HEK293 (cell line): ENCODE data around the gene TTC39C.

Experiments
- CTCF ChIA-PET: fragments of 350-600 bp; formaldehyde crosslinking; extraction: SDS; loops from one replicate; lab custom pipeline; 2021; ENCODE audit warnings: antibody characterized with exemption; lab: Yijun Ruan, JAX
- POLR2A ChIA-PET: fragments of 300-600 bp; formaldehyde crosslinking; extraction: SDS; loops from one replicate; lab custom pipeline; 2020; ENCODE audit warnings: antibody characterized with exemption, inconsistent platforms; lab: Yijun Ruan, JAX
- H3K27ac ChIP-seq: fragments of 200-500 bp; sonication (Bioruptor generic); 2 replicates; pipeline ENCODE4 v1.5.1; 2014; ENCODE audit warnings: low read depth, low read length, control low read depth, inconsistent platforms; ENCODE audit errors: extremely low read depth
- H3K36me3 ChIP-seq, 2 experiments: fragments of 200-500 bp in 1 of 2; sonication (Bioruptor generic) in 1 of 2; 1 replicate in 1 of 2; 2 replicates in 1 of 2; pipeline ENCODE4 v1.5.1; 2014 to 2017; ENCODE audit warnings: inconsistent platforms in 2 of 2, low read length in 2 of 2; ENCODE audit not compliant: control insufficient read depth in 2 of 2, insufficient read depth in 1 of 2
- H3K4me1 ChIP-seq: fragments of 200-500 bp; sonication (Bioruptor generic); 2 replicates; pipeline ENCODE4 v1.5.1; 2014; ENCODE audit warnings: mild to moderate bottlenecking, low read length, inconsistent platforms; ENCODE audit not compliant: control insufficient read depth, insufficient read depth
- H3K4me3 ChIP-seq: 2 replicates; pipeline ENCODE4 v1.5.1; 2011; ENCODE audit warnings: low read depth, mild to moderate bottlenecking, control low read depth, low read length, moderate library complexity
- H3K9me3 ChIP-seq: fragments of 200-500 bp; sonication (Bioruptor generic); 2 replicates; pipeline ENCODE4 v1.5.1; 2014; ENCODE audit warnings: low read depth, low read length, inconsistent platforms; ENCODE audit not compliant: control insufficient read depth, insufficient read depth
- OVOL3 ChIP-seq: fragments of 450-650 bp; formaldehyde crosslinking; IDR thresholded peaks from 2 replicates; pipeline ENCODE4 v1.5.1; 2016; ENCODE audit warnings: missing biosample characterization, missing genetic modification characterization
- SP2 ChIP-seq: fragments of 450-650 bp; formaldehyde crosslinking; IDR thresholded peaks from 2 replicates; pipeline ENCODE4 v1.5.1; 2016; ENCODE audit warnings: missing biosample characterization, missing genetic modification characterization
- SP7 ChIP-seq: fragments of 450-650 bp; formaldehyde crosslinking; IDR thresholded peaks from 2 replicates; pipeline ENCODE4 v1.5.1; 2016; ENCODE audit warnings: missing biosample characterization, missing genetic modification characterization
- TSHZ1 ChIP-seq: fragments of 450-650 bp; formaldehyde crosslinking; IDR thresholded peaks from 2 replicates; pipeline ENCODE4 v1.5.1; 2016; ENCODE audit warnings: missing biosample characterization, missing genetic modification characterization, borderline replicate concordance
- YY1 ChIP-seq: fragments of 450-650 bp; formaldehyde crosslinking; IDR thresholded peaks from 2 replicates; pipeline ENCODE4 v1.5.1; 2018; ENCODE audit warnings: missing biosample characterization, missing genetic modification characterization
- ZBTB8A ChIP-seq: fragments of 450-650 bp; formaldehyde crosslinking; IDR thresholded peaks from 2 replicates; pipeline ENCODE4 v1.5.1; 2016; ENCODE audit warnings: missing biosample characterization, missing genetic modification characterization
- ZIC2 ChIP-seq: fragments of 450-650 bp; formaldehyde crosslinking; IDR thresholded peaks from 2 replicates; pipeline ENCODE4 v1.5.1; 2016; ENCODE audit warnings: missing biosample characterization, missing genetic modification characterization
- ZNF184 ChIP-seq: fragments of 450-650 bp; IDR thresholded peaks from 2 replicates; pipeline ENCODE4 v1.5.1; 2018; ENCODE audit warnings: missing biosample characterization, mild to moderate bottlenecking, missing genetic modification characterization
- ZNF239 ChIP-seq: fragments of 450-650 bp; formaldehyde crosslinking; IDR thresholded peaks from 2 replicates; pipeline ENCODE4 v1.5.1; 2016; ENCODE audit warnings: missing biosample characterization, missing genetic modification characterization
- ZNF335 ChIP-seq: fragments of 450-650 bp; formaldehyde crosslinking; conservative IDR thresholded peaks from 2 replicates; pipeline ENCODE4 v1.5.1; 2016; ENCODE audit warnings: missing biosample characterization, missing genetic modification characterization
- ZNF473 ChIP-seq: fragments of 450-650 bp; formaldehyde crosslinking; IDR thresholded peaks from 2 replicates; pipeline ENCODE4 v1.5.1; 2017; ENCODE audit warnings: missing biosample characterization, missing genetic modification characterization
- ZNF510 ChIP-seq: fragments of 450-650 bp; formaldehyde crosslinking; IDR thresholded peaks from 2 replicates; pipeline ENCODE4 v1.5.1; 2018; ENCODE audit warnings: mild to moderate bottlenecking, missing genetic modification characterization, missing biosample characterization; ENCODE audit not compliant: insufficient replicate concordance
- ZNF521 ChIP-seq: fragments of 450-650 bp; formaldehyde crosslinking; IDR thresholded peaks from 2 replicates; pipeline ENCODE4 v1.5.1; 2017; ENCODE audit warnings: missing biosample characterization, mild to moderate bottlenecking, missing genetic modification characterization
- ZNF558 ChIP-seq: fragments of 450-650 bp; formaldehyde crosslinking; IDR thresholded peaks from 2 replicates; pipeline ENCODE4 v1.5.1; 2016; ENCODE audit warnings: missing biosample characterization, missing genetic modification characterization
- ZNF596 ChIP-seq: fragments of 450-650 bp; IDR thresholded peaks from 2 replicates; pipeline ENCODE4 v1.5.0; 2018; ENCODE audit warnings: missing biosample characterization, mild to moderate bottlenecking, missing genetic modification characterization, moderate library complexity
- ZNF610 ChIP-seq: fragments of 450-650 bp; formaldehyde crosslinking; IDR thresholded peaks from 2 replicates; pipeline ENCODE4 v1.5.1; 2016; ENCODE audit warnings: missing biosample characterization, missing genetic modification characterization, borderline replicate concordance
- ZNF621 ChIP-seq: fragments of 450-650 bp; formaldehyde crosslinking; IDR thresholded peaks from 2 replicates; pipeline ENCODE4 v1.5.1; 2017; ENCODE audit warnings: missing biosample characterization, missing genetic modification characterization
- ZNF626 ChIP-seq: fragments of 450-650 bp; sonication (Bioruptor Pico); formaldehyde crosslinking; IDR thresholded peaks from 2 replicates; pipeline ENCODE4 v1.5.1; 2018; ENCODE audit warnings: missing biosample characterization, missing genetic modification characterization, inconsistent platforms
- ZNF670 ChIP-seq: fragments of 450-650 bp; formaldehyde crosslinking; IDR thresholded peaks from 2 replicates; pipeline ENCODE4 v1.5.1; 2016; ENCODE audit warnings: missing biosample characterization, missing genetic modification characterization, low read depth
- ZNF785 ChIP-seq: fragments of 450-650 bp; formaldehyde crosslinking; IDR thresholded peaks from 2 replicates; pipeline ENCODE4 v1.5.1; 2016; ENCODE audit warnings: missing biosample characterization, missing genetic modification characterization
- ZNF837 ChIP-seq: fragments of 450-650 bp; formaldehyde crosslinking; IDR thresholded peaks from 2 replicates; pipeline ENCODE4 v1.5.1; 2016; ENCODE audit warnings: missing biosample characterization, missing genetic modification characterization
- TF ChIP-seq, protein P1 (sequence below): IDR thresholded peaks from 2 replicates; pipeline ENCODE4 v1.6.1; 2011; ENCODE audit warnings: mild to moderate bottlenecking, low read depth, low read length, borderline replicate concordance
- TF ChIP-seq, protein P2 (sequence below): fragments of 450-650 bp; formaldehyde crosslinking; IDR thresholded peaks from 2 replicates; pipeline ENCODE4 v1.5.1; 2016; ENCODE audit warnings: missing biosample characterization, missing genetic modification characterization, low read depth

The TTC39C gene

GRCh38 chr18:24002479-24002878 is 12.1 kb upstream of the TTC39C start (continued):
- TF ChIP-seq TSHZ1 (no peak), ZNF610 (no peak), ZNF837 (tag by site-specific recombination) (no peak)

- H3K36me3 ChIP-seq: no peaks in the 10 kb centered on the region
- ChIA-PET CTCF (interaction anchor here (0.5 to 0.7 kb wide), 4 partner anchors 11 to 591 kb away, joined by 3 to 4 read pairs (median 3); no protein-coding TSS in a partner anchor), POLR2A (interaction anchor here (0.5 to 0.9 kb wide), 2 partner anchors 135 to 1308 kb away, joined by 3 to 5 read pairs; partner anchors contain the start of gene CABYR)
- TF ChIP-seq OVOL3 (tag by site-specific recombination): no peak
- no peak for TF ChIP-seq ZNF558
- no peak for TF ChIP-seq ZNF239 (tag by site-specific recombination)
- TF ChIP-seq ZNF785 (tag by site-specific recombination): no peak
- TF ChIP-seq ZNF621 (tag by site-specific recombination): no peak
- TF ChIP-seq ZBTB8A (tag by site-specific recombination): no peak
- no peak for TF ChIP-seq TSHZ1
- no peak for TF ChIP-seq ZNF521 (tag by site-specific recombination)
- TF ChIP-seq ZNF596: no peak
- no peak for TF ChIP-seq SP7
- no peak for TF ChIP-seq YY1 (tag by site-specific recombination)
- TF ChIP-seq ZNF626 (tag by site-specific recombination): no peak
- TF ChIP-seq SP2 (tag by site-specific recombination): no peak
- TF ChIP-seq ZNF473 (tag by site-specific recombination): no peak
- TF ChIP-seq, all 188 proteins: peak for 0
- Histone ChIP-seq H3K4me1 (peaks cover 4% of the 10 kb centered on the region; the same call in 1 of the 2 replicates), H3K27ac (no peak overlapping the region), H3K4me3 (no peak overlapping the region), H3K9me3 (no peaks in the 10 kb centered on the region)
Observed at GRCh38 chr18:24003288-24003687, 11.3 kb upstream of the TTC39C start.

DNA sequence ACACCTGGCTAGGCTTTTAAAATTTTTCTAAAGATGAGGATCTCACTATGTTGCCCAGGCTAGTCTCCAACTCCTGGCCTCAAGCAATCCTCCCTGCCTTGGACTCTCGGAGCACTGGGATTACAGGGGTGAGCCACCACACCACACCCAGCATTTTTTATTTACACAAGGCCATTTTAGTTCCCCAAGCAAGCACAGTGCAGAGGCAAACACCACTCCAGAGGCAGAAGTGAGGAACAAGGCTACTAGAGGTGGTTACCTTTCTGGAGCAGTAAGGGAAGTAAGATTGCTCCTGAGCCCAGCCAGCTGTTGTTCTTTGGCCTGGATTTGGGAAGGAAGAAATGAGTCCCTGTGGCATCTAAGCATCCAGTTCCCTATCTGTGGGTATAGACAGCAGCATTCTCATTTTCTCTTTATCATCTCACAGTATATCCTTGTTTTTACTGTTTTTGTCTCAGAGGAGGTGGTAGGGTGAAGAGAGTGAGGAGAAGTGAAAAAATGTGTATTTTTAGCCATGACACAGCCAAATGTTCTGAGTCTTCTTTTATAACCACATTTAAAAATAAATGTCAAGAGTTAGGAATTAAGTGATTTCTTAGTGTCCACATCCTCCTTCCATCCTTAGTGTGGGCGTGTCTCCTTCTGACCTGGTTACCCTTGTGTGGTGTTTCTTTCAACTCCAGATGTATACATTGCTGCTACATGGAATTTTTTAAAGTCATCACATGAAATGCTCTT is 10.5 kb upstream of the TTC39C start:
- Histone ChIP-seq H3K4me1 (no peaks in the 10 kb centered on the region; the same call in 1 of the 2 replicates), H3K9me3 (no peaks in the 10 kb centered on the region), H3K4me3 (no peak overlapping the region)
- ChIA-PET CTCF (interaction anchor here (0.7 kb wide), 3 partner anchors 73 to 592 kb away, joined by 3 to 4 read pairs (median 3); no protein-coding TSS in a partner anchor), POLR2A (interaction anchor here (0.5 to 0.9 kb wide), 2 partner anchors 135 to 1307 kb away, joined by 3 to 5 read pairs; partner anchors contain the start of gene CABYR)
- TF ChIP-seq ZNF335 (tag by site-specific recombination) (no peak), ZIC2 (tag by site-specific recombination) (no peak), ZNF670 (no peak), ZNF184 (tag by site-specific recombination) (no peak), ZNF510 (tag by site-specific recombination) (no peak)
- TF ChIP-seq, protein P1, sequence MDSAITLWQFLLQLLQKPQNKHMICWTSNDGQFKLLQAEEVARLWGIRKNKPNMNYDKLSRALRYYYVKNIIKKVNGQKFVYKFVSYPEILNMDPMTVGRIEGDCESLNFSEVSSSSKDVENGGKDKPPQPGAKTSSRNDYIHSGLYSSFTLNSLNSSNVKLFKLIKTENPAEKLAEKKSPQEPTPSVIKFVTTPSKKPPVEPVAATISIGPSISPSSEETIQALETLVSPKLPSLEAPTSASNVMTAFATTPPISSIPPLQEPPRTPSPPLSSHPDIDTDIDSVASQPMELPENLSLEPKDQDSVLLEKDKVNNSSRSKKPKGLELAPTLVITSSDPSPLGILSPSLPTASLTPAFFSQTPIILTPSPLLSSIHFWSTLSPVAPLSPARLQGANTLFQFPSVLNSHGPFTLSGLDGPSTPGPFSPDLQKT: no peak
- TF ChIP-seq, protein P2, sequence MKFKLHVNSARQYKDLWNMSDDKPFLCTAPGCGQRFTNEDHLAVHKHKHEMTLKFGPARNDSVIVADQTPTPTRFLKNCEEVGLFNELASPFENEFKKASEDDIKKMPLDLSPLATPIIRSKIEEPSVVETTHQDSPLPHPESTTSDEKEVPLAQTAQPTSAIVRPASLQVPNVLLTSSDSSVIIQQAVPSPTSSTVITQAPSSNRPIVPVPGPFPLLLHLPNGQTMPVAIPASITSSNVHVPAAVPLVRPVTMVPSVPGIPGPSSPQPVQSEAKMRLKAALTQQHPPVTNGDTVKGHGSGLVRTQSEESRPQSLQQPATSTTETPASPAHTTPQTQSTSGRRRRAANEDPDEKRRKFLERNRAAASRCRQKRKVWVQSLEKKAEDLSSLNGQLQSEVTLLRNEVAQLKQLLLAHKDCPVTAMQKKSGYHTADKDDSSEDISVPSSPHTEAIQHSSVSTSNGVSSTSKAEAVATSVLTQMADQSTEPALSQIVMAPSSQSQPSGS (tag by site-specific recombination): no peak
- TF ChIP-seq, all 188 proteins: peak for 0
- H3K36me3 ChIP-seq: no peaks in the 10 kb centered on the region
- H3K27ac ChIP-seq: no peak overlapping the region
